NCI-H128 (cell line): Measurements from ENCODE around the gene TAF3.
"Not testable (repeated sequence)": the region's sequence is repeated elsewhere in the genome, so short reads cannot be mapped to it uniquely, and the experiment has no call there.

Source experiments
- DNase-seq: peaks from one replicate; lab custom pipeline; 2025; ENCODE audit not compliant: unreplicated experiment; lab: John Stamatoyannopoulos, UW

Gene TAF3

GRCh38 chr10:7810443-7810842, 7.9 kb upstream of the TAF3 start:
- DNase-seq: no peak

- no peak for DNase-seq
Measured at GRCh38 chr10:7811000-7811399, 7.3 kb upstream of the TAF3 start.

- not testable (repeated sequence) for DNase-seq
Measured at GRCh38 chr10:7811743-7812142, 6.6 kb upstream of the TAF3 start.

- DNase-seq: no peak
Measured at GRCh38 chr10:7813481-7813880, 4.8 kb upstream of the TAF3 start.

GRCh38 chr10:7817576-7817975, 729 bp upstream of the TAF3 start:
- no peak for DNase-seq

- no peak for DNase-seq
Measured at GRCh38 chr10:7817984-7818294, 366 bp upstream of the TAF3 start.

GRCh38 chr10:7819121-7819460, 786 bp downstream of the TAF3 start:
- DNase-seq: no peak

GRCh38 chr10:7824251-7824650, 5.9 kb downstream of the TAF3 start:
- no peak for DNase-seq

- no peak for DNase-seq
Measured at GRCh38 chr10:7826971-7827370, 8.7 kb downstream of the TAF3 start.

- DNase-seq: no peak
Measured at GRCh38 chr10:7829289-7829834, 11.1 kb downstream of the TAF3 start.

- no peak for DNase-seq
Measured at GRCh38 chr10:7832060-7832459, 13.8 kb downstream of the TAF3 start.

- no peak for DNase-seq
Measured at GRCh38 chr10:7833210-7833609, 14.9 kb downstream of the TAF3 start.

- no peak for DNase-seq
Measured at GRCh38 chr10:7834262-7834661, 16.0 kb downstream of the TAF3 start.

- DNase-seq: no peak
Measured at GRCh38 chr10:7836571-7836970, 18.3 kb downstream of the TAF3 start.

GRCh38 chr10:7846591-7846990, 28.3 kb downstream of the TAF3 start:
- DNase-seq: no peak

- no peak for DNase-seq
Measured at GRCh38 chr10:7853226-7853842, 35.0 kb downstream of the TAF3 start.

- DNase-seq: no peak
Measured at GRCh38 chr10:7853890-7854289, 35.6 kb downstream of the TAF3 start.

GRCh38 chr10:7855205-7855604, 36.9 kb downstream of the TAF3 start:
- no peak for DNase-seq

- no peak for DNase-seq
Measured at GRCh38 chr10:7856678-7857077, 38.4 kb downstream of the TAF3 start.

- DNase-seq: no peak
Measured at GRCh38 chr10:7857262-7857661, 39.0 kb downstream of the TAF3 start.

- no peak for DNase-seq
Measured at GRCh38 chr10:7861509-7862120, 43.3 kb downstream of the TAF3 start.

- DNase-seq: no peak
Measured at GRCh38 chr10:7862121-7862514, 43.8 kb downstream of the TAF3 start.

GRCh38 chr10:7866176-7866575, 47.9 kb downstream of the TAF3 start:
- DNase-seq: no peak
